Lung (tissue), 12 donors: ENCODE measurements around the gene MARK3. TPM values are rescaled to one million over a fixed set of nuclear protein-coding genes. Genes with fewer than 3 reads are reported as not detected.

Source experiments
- ATAC-seq: fragments of 200-7000 bp; cut with Tn5 transposase; one replicate; pipeline ENCODE4 v1.9.1; 2020; ENCODE audit warnings: moderate number of reproducible peaks; ENCODE audit not compliant: insufficient read depth, low FRiP score
- DNase-seq, 3 donors: peaks; one replicate each; pipeline ENCODE4 v3.0.0-alpha.2; 2013 to 2017
- H3K27ac ChIP-seq, 2 donors: one replicate each; pipeline ENCODE4 v1.5.1; 2013; ENCODE audit warnings: mild to moderate bottlenecking in 2 of 2, moderate library complexity in 2 of 2, control low read depth in 1 of 2, inconsistent platforms in 1 of 2, low read depth in 1 of 2, low read length in 1 of 2
- H3K27me3 ChIP-seq, 3 donors: one replicate each; pipeline ENCODE4 v1.5.1; 2013; ENCODE audit warnings: low read length in 2 of 3; ENCODE audit not compliant: control insufficient read depth in 3 of 3, insufficient read depth in 3 of 3
- H3K36me3 ChIP-seq, 4 donors: one replicate each; pipeline ENCODE4 v1.5.1; 2013; ENCODE audit warnings: low read length in 4 of 4, mild to moderate bottlenecking in 1 of 4, moderate library complexity in 1 of 4; ENCODE audit not compliant: control insufficient read depth in 4 of 4, insufficient read depth in 4 of 4
- H3K4me1 ChIP-seq, 5 donors: one replicate each; pipeline ENCODE4 v1.5.1; 2013; ENCODE audit warnings: low read length in 5 of 5, mild to moderate bottlenecking in 2 of 5, moderate library complexity in 1 of 5; ENCODE audit not compliant: control insufficient read depth in 5 of 5, insufficient read depth in 5 of 5
- H3K4me3 ChIP-seq: one replicate; pipeline ENCODE4 v1.5.1; 2013; ENCODE audit warnings: mild to moderate bottlenecking, control low read depth, moderate library complexity
- H3K9ac ChIP-seq, 2 donors: one replicate each; pipeline ENCODE4 v1.5.1; 2013; ENCODE audit warnings: low read length in 2 of 2, control low read depth in 1 of 2; ENCODE audit not compliant: insufficient read depth in 1 of 2
- H3K9me3 ChIP-seq, 4 donors: one replicate each; pipeline ENCODE4 v1.5.1; 2013; ENCODE audit warnings: low read length in 3 of 4, mild to moderate bottlenecking in 1 of 4, moderate library complexity in 1 of 4; ENCODE audit not compliant: control insufficient read depth in 4 of 4, insufficient read depth in 3 of 4
- CTCF ChIP-seq: IDR thresholded peaks from 2 replicates; pipeline ENCODE4 v1.5.1; 2012; ENCODE audit warnings: mild to moderate bottlenecking; ENCODE audit errors: control extremely low read depth, extremely low read depth
- WGBS, 2 donors: extraction: QIAGEN DNeasy Blood & Tissue Kit; methylation state at CpG; one replicate each; pipeline ENCODE4 v1.1.7; 2013; 5-methylcytosine and 5-hydroxymethylcytosine counted together
- polyA plus RNA-seq, 2 donors: library from polyadenylated mRNA; stranded (reverse); fragments of 200-250 nt; gene quantifications; one replicate each; pipeline ENCODE4 v1.2.1, GENCODE V29; 2013
- total RNA-seq, 2 donors: library from RNA; depleted of rRNA in 1 of 2; stranded (reverse); fragments of >200 nt in 1 of 2; gene quantifications; one replicate each; pipeline ENCODE4 v1.2.1, GENCODE V29; 2014 to 2021
- donor health status: control.
- donor health status: control.
- donor health status: Bipolar disorder and iron deficiency.
- donor health status: healthy.
- donor health status: DM: yes; HTN: yes; CAD: no.

The MARK3 gene
- total and polyA plus RNA-seq, 4 donors, result 56.2 to 177 (median 101) TPM

GRCh38 chr14:103416916-103417315, 31.7 kb downstream of the MARK3 start:
- no peaks in the 10 kb centered on the region for H3K27me3 ChIP-seq
- H3K27ac ChIP-seq, result no peak overlapping the region
- no peak overlapping the region for H3K4me3 ChIP-seq
- peaks cover 7 to 15% (median 10%) of the 10 kb centered on the region in 4 donors for H3K36me3 ChIP-seq
- no peak overlapping the region for H3K9ac ChIP-seq
- peaks cover 0 to 19% (median 0%) of the 10 kb centered on the region in 5 donors for H3K4me1 ChIP-seq
- 94 to 95% methylated on average over 2 of the region's 2 CpGs for WGBS, 2 donors
- no peak for TF ChIP-seq CTCF
- no peaks in the 10 kb centered on the region for H3K9me3 ChIP-seq
- DNase-seq, result no peak
- no peak for ATAC-seq

- no peaks in the 10 kb centered on the region for H3K9me3 ChIP-seq
- WGBS, 2 donors, result 23 to 46% methylated on average over 3 of the region's 3 CpGs
- TF ChIP-seq CTCF, result no peak
- H3K9ac ChIP-seq, result no peak overlapping the region
- H3K4me3 ChIP-seq, result no peak overlapping the region
- H3K27ac ChIP-seq, result no peak overlapping the region
- ATAC-seq (no peak), DNase-seq (no peak)
- peaks cover 0 to 27% (median 0%) of the 10 kb centered on the region in 5 donors for H3K4me1 ChIP-seq
- no peaks in the 10 kb centered on the region for H3K27me3 ChIP-seq
- H3K36me3 ChIP-seq, result peaks cover 0 to 13% (median 6%) of the 10 kb centered on the region in 4 donors
Measured at GRCh38 chr14:103418481-103418818, 33.2 kb downstream of the MARK3 start.

GRCh38 chr14:103421556-103421955, 36.3 kb downstream of the MARK3 start:
- H3K27ac ChIP-seq, result no peak overlapping the region
- no peak for DNase-seq
- 95 to 96% methylated on average over 3 of the region's 3 CpGs for WGBS, 2 donors
- no peak for TF ChIP-seq CTCF
- no peaks in the 10 kb centered on the region for H3K27me3 ChIP-seq
- no peak overlapping the region for H3K4me3 ChIP-seq
- H3K4me1 ChIP-seq, result peaks cover 0 to 38% (median 0%) of the 10 kb centered on the region in 5 donors
- H3K9ac ChIP-seq, result no peak overlapping the region
- no peaks in the 10 kb centered on the region for H3K9me3 ChIP-seq
- ATAC-seq, result no peak
- H3K36me3 ChIP-seq, result peaks cover 1 to 11% (median 3%) of the 10 kb centered on the region in 4 donors

- no peak for DNase-seq
- 88 to 90% methylated on average over 1 of the region's 1 CpG for WGBS, 2 donors
- Histone ChIP-seq H3K9ac (no peak overlapping the region), H3K4me3 (no peak overlapping the region), H3K27ac (peak overlapping the region in 1 of 2 donors; percentile 26), H3K27me3 (no peaks in the 10 kb centered on the region), H3K36me3 (peaks cover 1 to 9% (median 3%) of the 10 kb centered on the region in 4 donors), H3K4me1 (peaks cover 0 to 37% (median 7%) of the 10 kb centered on the region in 5 donors), H3K9me3 (no peaks in the 10 kb centered on the region)
- no peak for TF ChIP-seq CTCF
- no peak for ATAC-seq
Measured at GRCh38 chr14:103423050-103423461, 37.8 kb downstream of the MARK3 start.
